ENCODE results near the gene ERC2. TPM values are rescaled to one million over a fixed set of nuclear protein-coding genes. Genes with fewer than 3 reads are reported as not detected.

Gene ERC2
- total RNA-seq, 4 donors from 2014 or later = 0.81 to 2.9 (median 1.6) TPM

DNA sequence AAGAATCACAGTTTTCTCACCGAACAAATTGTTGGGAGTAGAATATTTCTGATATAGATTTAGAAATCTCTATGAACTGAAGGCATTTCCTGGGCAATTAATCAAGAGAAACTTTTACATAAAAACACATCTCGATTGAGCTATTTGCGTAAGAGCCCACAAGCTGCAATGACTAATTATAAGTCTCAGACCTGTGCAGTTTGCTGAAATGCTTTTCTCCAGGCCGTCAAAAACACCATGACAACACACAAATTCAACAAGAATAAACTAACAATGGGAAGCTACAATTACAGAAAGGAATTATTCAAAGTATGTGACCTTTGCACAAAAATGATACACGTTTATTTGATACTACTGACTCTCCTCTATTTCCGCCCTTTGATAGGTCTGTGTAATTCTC is 499.9 kb downstream of the ERC2 start:
- H3K4me1 ChIP-seq = no peaks in the 10 kb centered on the region
- H3K36me3 ChIP-seq = no peaks in the 10 kb centered on the region
- TF ChIP-seq EP300 (IDR thresholded peaks at IDR 0.05) (no peak), POLR2AphosphoS5 (IDR thresholded peaks at IDR 0.05) (no peak), POLR2A (IDR thresholded peaks at IDR 0.05) (no peak)
- TF ChIP-seq, protein P1, sequence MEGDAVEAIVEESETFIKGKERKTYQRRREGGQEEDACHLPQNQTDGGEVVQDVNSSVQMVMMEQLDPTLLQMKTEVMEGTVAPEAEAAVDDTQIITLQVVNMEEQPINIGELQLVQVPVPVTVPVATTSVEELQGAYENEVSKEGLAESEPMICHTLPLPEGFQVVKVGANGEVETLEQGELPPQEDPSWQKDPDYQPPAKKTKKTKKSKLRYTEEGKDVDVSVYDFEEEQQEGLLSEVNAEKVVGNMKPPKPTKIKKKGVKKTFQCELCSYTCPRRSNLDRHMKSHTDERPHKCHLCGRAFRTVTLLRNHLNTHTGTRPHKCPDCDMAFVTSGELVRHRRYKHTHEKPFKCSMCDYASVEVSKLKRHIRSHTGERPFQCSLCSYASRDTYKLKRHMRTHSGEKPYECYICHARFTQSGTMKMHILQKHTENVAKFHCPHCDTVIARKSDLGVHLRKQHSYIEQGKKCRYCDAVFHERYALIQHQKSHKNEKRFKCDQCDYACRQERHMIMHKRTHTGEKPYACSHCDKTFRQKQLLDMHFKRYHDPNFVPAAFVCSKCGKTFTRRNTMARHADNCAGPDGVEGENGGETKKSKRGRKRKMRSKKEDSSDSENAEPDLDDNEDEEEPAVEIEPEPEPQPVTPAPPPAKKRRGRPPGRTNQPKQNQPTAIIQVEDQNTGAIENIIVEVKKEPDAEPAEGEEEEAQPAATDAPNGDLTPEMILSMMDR (IDR thresholded peaks at IDR 0.05) = no peak
- WGBS, 2 donors (ENCODE audit: low coverage in 1 of 2) = 35 to 61% methylated on average over 5 to 6 of the region's 6 CpGs
- no peak overlapping the region for H3K4me3 ChIP-seq
- H3K27ac ChIP-seq = no peak overlapping the region
- H3K27me3 ChIP-seq = no peaks in the 10 kb centered on the region
- no peak for ATAC-seq
- no peaks in the 10 kb centered on the region for H3K9me3 ChIP-seq

DNA sequence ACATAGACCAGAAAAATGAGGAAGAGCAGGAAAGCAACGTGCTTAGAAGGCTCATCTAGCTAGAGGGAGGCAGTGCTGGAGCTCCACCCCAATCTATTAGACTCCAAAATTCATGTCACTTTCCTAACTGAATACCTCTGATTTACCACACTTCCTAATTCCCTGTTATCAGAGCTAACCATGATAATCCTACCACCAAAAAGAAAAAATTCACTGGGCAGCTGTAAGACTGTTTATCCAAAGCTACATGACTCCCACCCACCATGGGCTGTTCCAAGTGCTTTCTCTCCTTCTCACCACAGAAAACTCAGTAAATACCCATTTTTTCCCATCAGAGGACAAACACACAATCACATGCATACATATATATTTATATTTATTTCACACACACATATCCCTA is 501.7 kb downstream of the ERC2 start:
- Histone ChIP-seq H3K4me1 (no peaks in the 10 kb centered on the region), H3K27me3 (no peaks in the 10 kb centered on the region), H3K9me3 (no peaks in the 10 kb centered on the region), H3K27ac (no peak overlapping the region), H3K4me3 (no peak overlapping the region), H3K36me3 (no peaks in the 10 kb centered on the region)
- TF ChIP-seq POLR2AphosphoS5 (IDR thresholded peaks at IDR 0.05) (no peak), EP300 (IDR thresholded peaks at IDR 0.05) (no peak), POLR2A (IDR thresholded peaks at IDR 0.05) (no peak)
- TF ChIP-seq, protein P1 (IDR thresholded peaks at IDR 0.05) = no peak
- no peak for ATAC-seq
- WGBS, 2 donors (ENCODE audit: low coverage in 1 of 2) = 73 to 88% methylated on average over 1 of the region's 1 CpG

DNA sequence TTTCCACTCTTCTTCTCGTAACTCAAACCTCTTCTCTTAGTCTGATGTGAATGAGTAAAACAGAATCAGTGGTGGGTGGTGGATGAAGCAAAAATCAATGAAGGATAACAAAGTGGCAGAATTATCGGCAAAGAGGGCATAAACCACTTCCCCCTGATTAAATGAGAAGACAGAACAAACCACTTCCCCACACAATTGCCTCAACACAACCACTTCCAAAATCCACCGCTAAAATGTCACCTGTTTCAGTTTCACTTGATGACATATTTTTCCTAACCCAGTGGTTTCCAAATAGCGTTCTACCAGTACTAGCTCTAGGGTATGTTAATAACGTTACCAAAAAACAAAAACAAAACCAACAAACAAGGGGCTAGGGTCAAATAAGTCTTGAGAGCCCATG is 502.5 kb downstream of the ERC2 start:
- Histone ChIP-seq H3K4me1 (no peaks in the 10 kb centered on the region), H3K27ac (no peak overlapping the region), H3K4me3 (no peak overlapping the region), H3K36me3 (no peaks in the 10 kb centered on the region), H3K27me3 (no peaks in the 10 kb centered on the region), H3K9me3 (no peaks in the 10 kb centered on the region)
- WGBS, 2 donors (ENCODE audit: low coverage in 1 of 2) = 89 to 93% methylated on average over 4 to 5 of the region's 5 CpGs
- no peak for TF ChIP-seq POLR2A (IDR thresholded peaks at IDR 0.05)
- TF ChIP-seq, protein P1 (IDR thresholded peaks at IDR 0.05) = no peak
- TF ChIP-seq EP300 (IDR thresholded peaks at IDR 0.05) = no peak
- no peak for TF ChIP-seq POLR2AphosphoS5 (IDR thresholded peaks at IDR 0.05)
- no peak for ATAC-seq

DNA sequence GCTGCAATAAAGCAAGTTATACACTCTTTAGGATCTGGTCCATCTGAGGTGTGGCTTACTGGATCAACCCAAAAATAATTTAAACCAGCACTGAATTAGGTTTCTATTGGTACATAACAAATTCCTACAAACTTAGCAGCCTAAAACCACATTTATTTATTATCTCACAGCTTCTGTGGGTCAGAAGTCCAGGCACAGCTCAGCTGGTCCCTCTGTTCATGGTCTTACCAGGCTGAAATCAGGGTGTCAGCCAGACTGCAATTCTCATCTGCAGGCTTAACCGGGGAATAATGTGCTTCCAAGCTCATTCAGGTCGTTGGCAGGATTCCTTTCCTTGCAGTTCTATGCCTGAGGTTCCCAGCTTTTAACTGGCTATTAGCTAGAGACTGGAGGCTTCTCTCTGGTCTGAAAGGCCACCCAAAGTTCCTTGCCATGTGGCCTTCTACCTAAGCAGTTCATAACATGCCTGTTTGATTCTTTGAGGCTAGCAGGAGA is 503.7 kb downstream of the ERC2 start:
- no peaks in the 10 kb centered on the region for H3K36me3 ChIP-seq
- ATAC-seq = no peak
- no peaks in the 10 kb centered on the region for H3K9me3 ChIP-seq
- no peak overlapping the region for H3K4me3 ChIP-seq
- H3K4me1 ChIP-seq = no peaks in the 10 kb centered on the region
- H3K27ac ChIP-seq = no peak overlapping the region
- H3K27me3 ChIP-seq = no peaks in the 10 kb centered on the region
- TF ChIP-seq EP300 (IDR thresholded peaks at IDR 0.05) = no peak
- no peak for TF ChIP-seq POLR2A (IDR thresholded peaks at IDR 0.05)
- TF ChIP-seq, protein P1 (IDR thresholded peaks at IDR 0.05) = no peak
- no peak for TF ChIP-seq POLR2AphosphoS5 (IDR thresholded peaks at IDR 0.05)
- WGBS, 2 donors (ENCODE audit: low coverage in 1 of 2) = 21 to 67% methylated on average over 2 of the region's 2 CpGs

DNA sequence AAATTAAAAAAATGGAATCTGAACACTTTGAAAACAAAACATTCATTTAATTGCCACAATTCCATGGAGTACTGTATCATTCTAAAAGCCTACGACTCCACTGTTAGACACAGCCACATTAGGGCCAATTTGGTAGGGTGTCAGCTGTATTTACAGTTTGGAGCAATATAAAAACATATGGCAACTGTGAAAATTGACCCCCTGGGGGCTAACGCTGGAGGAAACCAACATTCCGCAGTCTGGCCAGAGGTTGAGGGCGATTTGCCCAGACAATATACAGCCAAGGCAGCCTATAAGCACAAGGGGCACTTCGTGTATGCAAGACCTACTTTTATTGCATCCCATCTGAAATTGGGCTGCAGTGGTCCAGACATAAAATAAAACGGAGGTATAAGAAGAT is 504.7 kb downstream of the ERC2 start:
- Histone ChIP-seq H3K4me1 (no peaks in the 10 kb centered on the region), H3K27me3 (peaks cover 1% of the 10 kb centered on the region), H3K27ac (no peak overlapping the region), H3K4me3 (no peak overlapping the region), H3K36me3 (no peaks in the 10 kb centered on the region), H3K9me3 (no peaks in the 10 kb centered on the region)
- no peak for TF ChIP-seq POLR2A (IDR thresholded peaks at IDR 0.05)
- no peak for TF ChIP-seq EP300 (IDR thresholded peaks at IDR 0.05)
- TF ChIP-seq, protein P1 (IDR thresholded peaks at IDR 0.05) = no peak
- TF ChIP-seq POLR2AphosphoS5 (IDR thresholded peaks at IDR 0.05) = no peak
- WGBS, 2 donors (ENCODE audit: low coverage in 1 of 2) = 80 to 100% methylated on average over 1 to 6 of the region's 6 CpGs
- ATAC-seq = no peak
